WTC11 (cell line): ENCODE results near the gene ROBO2.

Experiments used
- CREB1 ChIP-seq: sonication (generic); formaldehyde crosslinking; IDR thresholded peaks from 2 replicates; pipeline ENCODE4 v1.8.0; 2023; ENCODE audit warnings: mild to moderate bottlenecking, missing genetic modification reagents
- PRRX2 ChIP-seq: fragments of 250-450 bp; sonication (Bioruptor Pico); IDR thresholded peaks from 2 replicates; pipeline ENCODE4 v1.8.0; 2021; ENCODE audit warnings: mild to moderate bottlenecking
- TF ChIP-seq, protein P1 (sequence below): sonication (generic); formaldehyde crosslinking; IDR thresholded peaks from 2 replicates; pipeline ENCODE4 v1.8.1; 2023; ENCODE audit warnings: mild to moderate bottlenecking, moderate library complexity, missing genetic modification reagents
- TF ChIP-seq, protein P2 (sequence below): fragments of 200-600 bp; IDR thresholded peaks from 2 replicates; pipeline ENCODE4 v1.8.0; 2022; ENCODE audit warnings: antibody characterized with exemption
- TF ChIP-seq, protein P3 (sequence below): sonication (generic); formaldehyde crosslinking; IDR thresholded peaks from 2 replicates; pipeline ENCODE4 v1.8.1; 2022; ENCODE audit warnings: low read depth, missing genetic modification reagents, borderline replicate concordance
- TF ChIP-seq, protein P4 (sequence below): sonication (generic); formaldehyde crosslinking; IDR thresholded peaks from 2 replicates; pipeline ENCODE4 v1.8.0; 2022; ENCODE audit warnings: mild to moderate bottlenecking, missing genetic modification reagents

DNA sequence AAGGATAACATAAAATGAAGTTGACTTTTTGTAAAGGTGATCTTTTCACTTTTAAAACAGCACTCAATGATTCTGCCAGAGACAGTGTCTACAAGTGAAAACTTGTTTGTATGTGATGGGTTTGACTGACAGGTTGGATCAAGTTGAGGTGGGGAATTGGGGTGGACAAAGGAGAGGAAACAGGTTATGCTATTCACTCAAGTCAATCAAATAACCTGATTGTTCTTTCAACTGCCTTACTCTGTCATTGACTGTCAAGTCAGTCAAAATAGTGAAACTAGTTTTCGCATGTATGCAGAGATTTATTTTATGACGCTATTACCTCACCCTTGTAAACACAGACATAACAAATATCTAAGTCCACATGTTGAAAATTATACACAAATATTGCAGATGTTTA is 187.7 kb downstream of the ROBO2 start:
- no peak for TF ChIP-seq PRRX2
- TF ChIP-seq, protein P1, sequence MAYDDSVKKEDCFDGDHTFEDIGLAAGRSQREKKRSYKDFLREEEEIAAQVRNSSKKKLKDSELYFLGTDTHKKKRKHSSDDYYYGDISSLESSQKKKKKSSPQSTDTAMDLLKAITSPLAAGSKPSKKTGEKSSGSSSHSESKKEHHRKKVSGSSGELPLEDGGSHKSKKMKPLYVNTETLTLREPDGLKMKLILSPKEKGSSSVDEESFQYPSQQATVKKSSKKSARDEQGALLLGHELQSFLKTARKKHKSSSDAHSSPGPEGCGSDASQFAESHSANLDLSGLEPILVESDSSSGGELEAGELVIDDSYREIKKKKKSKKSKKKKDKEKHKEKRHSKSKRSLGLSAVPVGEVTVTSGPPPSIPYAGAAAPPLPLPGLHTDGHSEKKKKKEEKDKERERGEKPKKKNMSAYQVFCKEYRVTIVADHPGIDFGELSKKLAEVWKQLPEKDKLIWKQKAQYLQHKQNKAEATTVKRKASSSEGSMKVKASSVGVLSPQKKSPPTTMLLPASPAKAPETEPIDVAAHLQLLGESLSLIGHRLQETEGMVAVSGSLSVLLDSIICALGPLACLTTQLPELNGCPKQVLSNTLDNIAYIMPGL: no peak
- TF ChIP-seq, protein P2, sequence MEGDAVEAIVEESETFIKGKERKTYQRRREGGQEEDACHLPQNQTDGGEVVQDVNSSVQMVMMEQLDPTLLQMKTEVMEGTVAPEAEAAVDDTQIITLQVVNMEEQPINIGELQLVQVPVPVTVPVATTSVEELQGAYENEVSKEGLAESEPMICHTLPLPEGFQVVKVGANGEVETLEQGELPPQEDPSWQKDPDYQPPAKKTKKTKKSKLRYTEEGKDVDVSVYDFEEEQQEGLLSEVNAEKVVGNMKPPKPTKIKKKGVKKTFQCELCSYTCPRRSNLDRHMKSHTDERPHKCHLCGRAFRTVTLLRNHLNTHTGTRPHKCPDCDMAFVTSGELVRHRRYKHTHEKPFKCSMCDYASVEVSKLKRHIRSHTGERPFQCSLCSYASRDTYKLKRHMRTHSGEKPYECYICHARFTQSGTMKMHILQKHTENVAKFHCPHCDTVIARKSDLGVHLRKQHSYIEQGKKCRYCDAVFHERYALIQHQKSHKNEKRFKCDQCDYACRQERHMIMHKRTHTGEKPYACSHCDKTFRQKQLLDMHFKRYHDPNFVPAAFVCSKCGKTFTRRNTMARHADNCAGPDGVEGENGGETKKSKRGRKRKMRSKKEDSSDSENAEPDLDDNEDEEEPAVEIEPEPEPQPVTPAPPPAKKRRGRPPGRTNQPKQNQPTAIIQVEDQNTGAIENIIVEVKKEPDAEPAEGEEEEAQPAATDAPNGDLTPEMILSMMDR: no peak
- TF ChIP-seq, protein P3, sequence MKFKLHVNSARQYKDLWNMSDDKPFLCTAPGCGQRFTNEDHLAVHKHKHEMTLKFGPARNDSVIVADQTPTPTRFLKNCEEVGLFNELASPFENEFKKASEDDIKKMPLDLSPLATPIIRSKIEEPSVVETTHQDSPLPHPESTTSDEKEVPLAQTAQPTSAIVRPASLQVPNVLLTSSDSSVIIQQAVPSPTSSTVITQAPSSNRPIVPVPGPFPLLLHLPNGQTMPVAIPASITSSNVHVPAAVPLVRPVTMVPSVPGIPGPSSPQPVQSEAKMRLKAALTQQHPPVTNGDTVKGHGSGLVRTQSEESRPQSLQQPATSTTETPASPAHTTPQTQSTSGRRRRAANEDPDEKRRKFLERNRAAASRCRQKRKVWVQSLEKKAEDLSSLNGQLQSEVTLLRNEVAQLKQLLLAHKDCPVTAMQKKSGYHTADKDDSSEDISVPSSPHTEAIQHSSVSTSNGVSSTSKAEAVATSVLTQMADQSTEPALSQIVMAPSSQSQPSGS (CRISPR knock-in tag): no peak
- TF ChIP-seq CREB1 (CRISPR knock-in tag): no peak
- TF ChIP-seq, protein P4, sequence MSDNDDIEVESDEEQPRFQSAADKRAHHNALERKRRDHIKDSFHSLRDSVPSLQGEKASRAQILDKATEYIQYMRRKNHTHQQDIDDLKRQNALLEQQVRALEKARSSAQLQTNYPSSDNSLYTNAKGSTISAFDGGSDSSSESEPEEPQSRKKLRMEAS (CRISPR knock-in tag): no peak
